HCT116 (cell line): ENCODE results near the gene IGF2BP3. TPM values are rescaled to one million over a fixed set of nuclear protein-coding genes. Genes with fewer than 3 reads are reported as not detected.

Experiments
- ATAC-seq: fragments of 200-7000 bp; cut with Tn5 transposase; 2 replicates; pipeline ENCODE4 v1.9.1; 2020; ENCODE audit warnings: mild to moderate bottlenecking, moderate library complexity
- BruUV-seq: library from RNA; stranded (reverse); fragments of 400-500 nt; replicated peaks from 2 replicates; lab custom pipeline; 2021; lab: Mats Ljungman, UMichigan
- CTCF ChIA-PET: fragments of 300-600 bp; sonication (Branson Sonifier 250); formaldehyde crosslinking; loops from one replicate; lab custom pipeline; 2021; ENCODE audit warnings: antibody characterized with exemption; lab: Charles Lee
- POLR2A ChIA-PET: fragments of 300-600, 350-600 bp; sonication (Branson Sonifier 250); formaldehyde crosslinking; loops from one replicate; lab custom pipeline; 2021; ENCODE audit warnings: antibody characterized with exemption; lab: Charles Lee
- RAD21 ChIA-PET, 2 experiments: fragments of 300-600 bp; sonication (Branson Sonifier 250); formaldehyde crosslinking; loops; one replicate each; lab custom pipeline; 2023; ENCODE audit warnings: low total read pairs in 2 of 2; ENCODE audit not compliant: uncharacterized antibody in 2 of 2, unreplicated experiment in 2 of 2, low non-redundant PET in 1 of 2; lab: Charles Lee
- DNase-seq: peaks from one replicate; pipeline ENCODE4 v3.0.0-alpha.2; 2010; ENCODE audit warnings: low read depth, low spot score
- H2AFZ ChIP-seq: fragments of 200-600 bp; shearing (Covaris generic), sonication (generic); 2 replicates; pipeline ENCODE4 v1.6.1; 2017; ENCODE audit warnings: low read depth, mixed run types, mixed read lengths, antibody characterized with exemption, low read length; ENCODE audit not compliant: poor library complexity, severe bottlenecking
- H3K27ac ChIP-seq: 2 replicates; pipeline ENCODE4 v1.5.1; 2012; ENCODE audit warnings: low read depth, low read length
- H3K27me3 ChIP-seq: fragments of 200-600 bp; sonication (generic); 2 replicates; pipeline ENCODE4 v1.6.1; 2016; ENCODE audit warnings: mixed run types, low read length, mixed read lengths; ENCODE audit not compliant: insufficient read depth
- H3K36me3 ChIP-seq, 2 experiments: fragments of 200-500 bp in 1 of 2; fragments of 200-600 bp in 1 of 2; sonication (Bioruptor generic) in 1 of 2; sonication (generic) in 1 of 2; 2 replicates each; pipeline versions ENCODE4 v1.5.1 to v1.6.1; 2014 to 2016; ENCODE audit warnings: low read length in 2 of 2, inconsistent platforms in 1 of 2, mixed read lengths in 1 of 2, mixed run types in 1 of 2; ENCODE audit not compliant: insufficient read depth in 2 of 2, control insufficient read depth in 1 of 2
- H3K4me1 ChIP-seq, 2 experiments: fragments of 200-600 bp in 1 of 2; sonication (generic) in 1 of 2; 2 replicates each; pipeline versions ENCODE4 v1.5.1 to v1.6.1; 2012 to 2017; ENCODE audit warnings: low read length in 2 of 2, inconsistent platforms in 1 of 2, mild to moderate bottlenecking in 1 of 2, mixed read lengths in 1 of 2, mixed run types in 1 of 2, moderate library complexity in 1 of 2; ENCODE audit not compliant: insufficient read depth in 2 of 2, control insufficient read depth in 1 of 2
- H3K4me2 ChIP-seq: fragments of 200-600 bp; sonication (generic); 2 replicates; pipeline ENCODE4 v1.6.1; 2017; ENCODE audit warnings: mixed run types, low read length, mixed read lengths
- H3K4me3 ChIP-seq, 2 experiments: fragments of 200-600 bp in 1 of 2; sonication (generic) in 1 of 2; replicated peaks in 1 of 2; 2 replicates each; pipeline ENCODE4 v1.5.1; 2011 to 2016; ENCODE audit warnings: low read length in 2 of 2, control low read depth in 1 of 2, low read depth in 1 of 2, mild to moderate bottlenecking in 1 of 2, mixed read lengths in 1 of 2, mixed run types in 1 of 2
- H3K79me2 ChIP-seq: fragments of 200-600 bp; sonication (generic); 2 replicates; pipeline ENCODE4 v1.6.1; 2017; ENCODE audit warnings: mild to moderate bottlenecking, mixed run types, low read length, moderate library complexity, mixed read lengths; ENCODE audit not compliant: insufficient read depth
- H3K9ac ChIP-seq: fragments of 200-600 bp; sonication (generic); 2 replicates; pipeline ENCODE4 v1.6.1; 2016; ENCODE audit warnings: low read length, mixed read lengths
- H3K9me2 ChIP-seq: fragments of 200-600 bp; sonication (generic), shearing (Covaris generic); 2 replicates; pipeline ENCODE4 v1.6.1; 2017; ENCODE audit warnings: mixed run types, mild to moderate bottlenecking, moderate library complexity; ENCODE audit not compliant: insufficient read depth
- H3K9me3 ChIP-seq, 2 experiments: fragments of 200-500 bp in 1 of 2; fragments of 200-600 bp in 1 of 2; sonication (Bioruptor generic) in 1 of 2; sonication (generic) in 1 of 2; 2 replicates each; pipeline ENCODE4 v1.6.1; 2014 to 2017; ENCODE audit warnings: low read length in 2 of 2, mixed read lengths in 2 of 2, inconsistent platforms in 1 of 2, low read depth in 1 of 2, mild to moderate bottlenecking in 1 of 2, mixed run types in 1 of 2, moderate library complexity in 1 of 2; ENCODE audit not compliant: control insufficient read depth in 1 of 2, insufficient read depth in 1 of 2
- H4K20me1 ChIP-seq: fragments of 200-600 bp; sonication (generic), shearing (Covaris generic); 2 replicates; pipeline ENCODE4 v1.6.1; 2017; ENCODE audit warnings: mixed run types, mild to moderate bottlenecking, moderate library complexity; ENCODE audit not compliant: insufficient read depth
- CBX3 ChIP-seq: IDR thresholded peaks from 2 replicates; pipeline ENCODE4 v1.6.1; 2012; ENCODE audit warnings: low read depth
- EZH2phosphoT487 ChIP-seq: fragments of 200-600 bp; IDR thresholded peaks from 2 replicates; pipeline ENCODE4 v1.6.1; 2018; ENCODE audit warnings: antibody characterized with exemption, borderline replicate concordance
- POLR2A ChIP-seq: IDR thresholded peaks from 2 replicates; pipeline ENCODE4 v1.7.0; 2011; ENCODE audit warnings: borderline replicate concordance; ENCODE audit not compliant: insufficient read depth, insufficient read length; ENCODE audit errors: extremely low read depth
- POLR2AphosphoS5 ChIP-seq: IDR thresholded peaks from 2 replicates; pipeline ENCODE4 v1.6.1; 2011; ENCODE audit warnings: mild to moderate bottlenecking, low read depth, low read length, moderate library complexity
- RAD21 ChIP-seq: IDR thresholded peaks from 2 replicates; pipeline ENCODE4 v1.6.1; 2012; ENCODE audit warnings: low read depth, mild to moderate bottlenecking
- REST ChIP-seq: IDR thresholded peaks from 2 replicates; pipeline ENCODE4 v1.6.1; 2012; ENCODE audit warnings: low read depth
- SRF ChIP-seq: IDR thresholded peaks from 2 replicates; pipeline ENCODE4 v1.6.1; 2012; ENCODE audit warnings: low read depth
- ZFX ChIP-seq: fragments of 450-650 bp; IDR thresholded peaks from 2 replicates; pipeline ENCODE4 v1.6.1; 2017
- intact Hi-C: fragments of 100-400 bp; cut with micrococcal nuclease; formaldehyde crosslinking; loops from 2 replicates; pipeline ENCODE4 v1.10.0; 2022
- total RNA-seq: library from RNA; stranded (reverse); gene quantifications from one replicate; pipeline ENCODE4 v1.2.1, GENCODE V29; 2021; ENCODE audit not compliant: unreplicated experiment
- TF ChIP-seq, protein P1 (sequence below): IDR thresholded peaks from 2 replicates; pipeline ENCODE4 v1.6.1; 2012
- TF ChIP-seq, protein P2 (sequence below), 3 experiments: fragments of 200-600 bp in 1 of 3; sonication (generic) in 1 of 3; IDR thresholded peaks in 2 of 3; conservative IDR thresholded peaks in 1 of 3; 2 replicates each; pipeline ENCODE4 v1.5.1; 2012 to 2017; ENCODE audit warnings: low read depth in 2 of 3, low read length in 2 of 3, antibody characterized with exemption in 1 of 3, borderline replicate concordance in 1 of 3, control low read depth in 1 of 3, mild to moderate bottlenecking in 1 of 3, mixed read lengths in 1 of 3, mixed run types in 1 of 3, moderate library complexity in 1 of 3; ENCODE audit not compliant: insufficient read depth in 1 of 3

IGF2BP3 gene
- total RNA-seq, 1 experiment from 2014 or later = 79.1 TPM

DNA sequence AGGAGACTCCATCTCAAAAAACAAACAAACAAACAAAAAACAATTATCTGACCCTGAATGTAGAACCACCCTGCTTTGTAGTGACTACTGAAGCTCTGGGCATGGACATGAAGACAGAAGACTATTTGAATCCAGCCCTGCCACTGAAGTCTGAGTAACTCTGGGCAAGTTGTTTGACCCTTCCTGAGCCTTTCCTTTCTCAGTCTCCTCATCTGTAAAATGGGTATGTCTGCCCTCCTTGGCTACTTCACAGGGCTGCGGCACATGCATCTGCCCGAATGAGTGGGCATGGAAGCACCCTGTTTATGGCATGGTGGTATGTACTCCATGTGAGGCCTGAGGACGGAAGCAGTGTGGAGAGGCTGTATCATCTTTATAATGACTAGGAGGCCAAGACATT is 193.3 kb downstream of the IGF2BP3 start:
- Histone ChIP-seq H3K9me2 (no peaks in the 10 kb centered on the region), H3K9ac (no peak overlapping the region), H4K20me1 (no peaks in the 10 kb centered on the region), H3K4me3 (no peak overlapping the region), H3K9me3 (no peaks in the 10 kb centered on the region), H3K27me3 (no peaks in the 10 kb centered on the region), H2AFZ (no peak overlapping the region), H3K4me1 (peaks cover 9 to 20% of the 10 kb centered on the region in 2 experiments; a peak in 3 of 4 replicates), H3K79me2 (no peaks in the 10 kb centered on the region), H3K4me2 (no peak overlapping the region), H3K27ac (no peak overlapping the region), H3K36me3 (no peaks in the 10 kb centered on the region)
- ChIA-PET CTCF (interaction anchor here (1.5 to 1.7 kb wide), 3 partner anchors 22 to 270 kb away, joined by 4 to 9 read pairs (median 5); partner anchors contain the start of gene MALSU1), RAD21 (no interaction called here), POLR2A (no interaction called here)
- intact Hi-C loops = loop anchor here (10.0 kb wide), 1 partner anchor 192 kb away; no protein-coding TSS in a partner anchor
- ATAC-seq (peak; percentile 2; the same call in 1 of the 2 replicates), DNase-seq (no peak)
- BruUV-seq = no TSS peak
- peak; percentile 29; the same call in 1 of the 2 replicates for TF ChIP-seq CBX3
- TF ChIP-seq SRF = no peak

GRCh38 chr7:23276376-23276775 is 193.9 kb downstream of the IGF2BP3 start:
- intact Hi-C loops = loop anchor here (10.0 kb wide), 1 partner anchor 192 kb away; no protein-coding TSS in a partner anchor
- BruUV-seq = no TSS peak
- ChIA-PET POLR2A (interaction anchor here (1.1 kb wide), 1 partner anchor 18 kb away, joined by 4 read pairs; no protein-coding TSS in a partner anchor), CTCF (interaction anchor here (0.6 to 1.7 kb wide), 5 partner anchors 22 to 270 kb away, joined by 3 to 9 read pairs (median 4); partner anchors contain the start of gene MALSU1), RAD21 (no interaction called here)
- peak; percentile 25 for ATAC-seq
- no peaks in the 10 kb centered on the region for H4K20me1 ChIP-seq
- DNase-seq = no peak
- no peaks in the 10 kb centered on the region for H3K9me3 ChIP-seq
- H3K27me3 ChIP-seq = no peaks in the 10 kb centered on the region
- no peak overlapping the region for H3K4me3 ChIP-seq
- TF ChIP-seq, protein P1, sequence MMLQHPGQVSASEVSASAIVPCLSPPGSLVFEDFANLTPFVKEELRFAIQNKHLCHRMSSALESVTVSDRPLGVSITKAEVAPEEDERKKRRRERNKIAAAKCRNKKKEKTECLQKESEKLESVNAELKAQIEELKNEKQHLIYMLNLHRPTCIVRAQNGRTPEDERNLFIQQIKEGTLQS = no peak
- TF ChIP-seq REST (no peak), ZFX (no peak), EZH2phosphoT487 (no peak), POLR2A (no peak), RAD21 (peak; percentile 22; the same call in 1 of the 2 replicates), SRF (no peak), POLR2AphosphoS5 (no peak)
- TF ChIP-seq, protein P2, sequence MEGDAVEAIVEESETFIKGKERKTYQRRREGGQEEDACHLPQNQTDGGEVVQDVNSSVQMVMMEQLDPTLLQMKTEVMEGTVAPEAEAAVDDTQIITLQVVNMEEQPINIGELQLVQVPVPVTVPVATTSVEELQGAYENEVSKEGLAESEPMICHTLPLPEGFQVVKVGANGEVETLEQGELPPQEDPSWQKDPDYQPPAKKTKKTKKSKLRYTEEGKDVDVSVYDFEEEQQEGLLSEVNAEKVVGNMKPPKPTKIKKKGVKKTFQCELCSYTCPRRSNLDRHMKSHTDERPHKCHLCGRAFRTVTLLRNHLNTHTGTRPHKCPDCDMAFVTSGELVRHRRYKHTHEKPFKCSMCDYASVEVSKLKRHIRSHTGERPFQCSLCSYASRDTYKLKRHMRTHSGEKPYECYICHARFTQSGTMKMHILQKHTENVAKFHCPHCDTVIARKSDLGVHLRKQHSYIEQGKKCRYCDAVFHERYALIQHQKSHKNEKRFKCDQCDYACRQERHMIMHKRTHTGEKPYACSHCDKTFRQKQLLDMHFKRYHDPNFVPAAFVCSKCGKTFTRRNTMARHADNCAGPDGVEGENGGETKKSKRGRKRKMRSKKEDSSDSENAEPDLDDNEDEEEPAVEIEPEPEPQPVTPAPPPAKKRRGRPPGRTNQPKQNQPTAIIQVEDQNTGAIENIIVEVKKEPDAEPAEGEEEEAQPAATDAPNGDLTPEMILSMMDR (IDR thresholded peaks at IDR 0.05 in 2 of 3, conservative IDR thresholded peaks at IDR 0.05 in 1 of 3; ENCODE audit: borderline replicate concordance in 1 of 3, insufficient read depth in 1 of 3, low read depth in 2 of 3, low read length in 2 of 3) = peak; percentile 8 to 38 (median 32); a peak in 3 of 6 replicates
- H3K9ac ChIP-seq = no peak overlapping the region
- H3K9me2 ChIP-seq = no peaks in the 10 kb centered on the region
- H2AFZ ChIP-seq = no peak overlapping the region
- no peaks in the 10 kb centered on the region for H3K36me3 ChIP-seq
- H3K4me1 ChIP-seq = peaks cover 9 to 20% of the 10 kb centered on the region in 2 experiments; a peak in 3 of 4 replicates
- no peaks in the 10 kb centered on the region for H3K79me2 ChIP-seq
- H3K4me2 ChIP-seq = no peak overlapping the region
- H3K27ac ChIP-seq = no peak overlapping the region
